GM13976 (cell line): ENCODE measurements around the gene SRPK1.

Source experiments
- DNase-seq: peaks from one replicate; pipeline ENCODE4 v3.0.0; 2012; ENCODE audit warnings: low spot score
- CTCF ChIP-seq: IDR thresholded peaks from 2 replicates; pipeline ENCODE4 v1.5.1; 2012; ENCODE audit warnings: borderline replicate concordance, mild to moderate bottlenecking; ENCODE audit not compliant: insufficient read depth; ENCODE audit errors: extremely low read depth, missing control alignments, control extremely low read depth
- in situ Hi-C: fragments of 300-500 bp; cut with MboI; formaldehyde crosslinking; loops from one replicate; pipeline ENCODE4 v1.12.0; 2022; ENCODE audit warnings: low sequenced_read_pairs, mixed read lengths, inconsistent platforms; ENCODE audit not compliant: unreplicated experiment

Gene SRPK1

GRCh38 chr6:35892482-35892881 is 28.4 kb downstream of the SRPK1 start:
- no peak for DNase-seq
- TF ChIP-seq CTCF = no peak
- in situ Hi-C loops = no loop called here

GRCh38 chr6:35879151-35879550 is 41.7 kb downstream of the SRPK1 start:
- no peak for TF ChIP-seq CTCF
- DNase-seq = no peak
- in situ Hi-C loops = no loop called here

GRCh38 chr6:35876902-35877301 is 44.0 kb downstream of the SRPK1 start:
- DNase-seq = no peak
- no peak for TF ChIP-seq CTCF
- in situ Hi-C loops = no loop called here

- no peak for DNase-seq
- no peak for TF ChIP-seq CTCF
- in situ Hi-C loops = no loop called here
These were observed 46.2 kb downstream of the SRPK1 start for GRCh38 chr6:35874730-35875129.

GRCh38 chr6:35859367-35859766 is 61.5 kb downstream of the SRPK1 start:
- no peak for TF ChIP-seq CTCF
- in situ Hi-C loops = no loop called here
- DNase-seq = no peak

- TF ChIP-seq CTCF = no peak
- in situ Hi-C loops = no loop called here
- no peak for DNase-seq
These were observed 63.0 kb downstream of the SRPK1 start for GRCh38 chr6:35857853-35858252.

- in situ Hi-C loops = no loop called here
- no peak for TF ChIP-seq CTCF
These were observed 64.6 kb downstream of the SRPK1 start for GRCh38 chr6:35856250-35856649.

More at GRCh38 chr6:35856250-35856649, 64.6 kb downstream of the SRPK1 start:
- no peak for DNase-seq
